Activated T-cell treated with anti-CD3 and anti-CD28 coated beads, Interleukin-2, amount 50 U/mL, for 4 hours (primary cell): Measurements from ENCODE around the gene ABCA4. TPM values are rescaled to one million over a fixed set of nuclear protein-coding genes. Genes with fewer than 3 reads are reported as not detected.

Experiments used
- ATAC-seq, 2 donors: fragments of 200-7000 bp; cut with Tn5 transposase; one replicate each; pipeline ENCODE4 v1.10.0; 2021
- DNase-seq: peaks from one replicate; pipeline ENCODE4 v3.0.0-alpha.2; 2020
- H3K27me3 Mint-ChIP-seq: one replicate; pipeline ENCODE4 v1.8.0; 2021; ENCODE audit warnings: low read depth, mixed read lengths
- H3K36me3 Mint-ChIP-seq: one replicate; pipeline ENCODE4 v1.8.0; 2022; ENCODE audit warnings: mixed read lengths; ENCODE audit not compliant: insufficient read depth
- H3K4me1 Mint-ChIP-seq: one replicate; pipeline ENCODE4 v1.8.0; 2021; ENCODE audit warnings: low read depth, mixed read lengths
- H3K4me3 Mint-ChIP-seq: one replicate; pipeline ENCODE4 v1.8.0; 2021; ENCODE audit warnings: mild to moderate bottlenecking, moderate library complexity, mixed read lengths
- H3K9me3 Mint-ChIP-seq: one replicate; pipeline ENCODE4 v1.8.0; 2021; ENCODE audit warnings: mixed read lengths
- total RNA-seq, 3 donors: library from RNA; stranded (reverse); gene quantifications; one replicate each; pipeline ENCODE4 v1.2.1, GENCODE V29; 2021

ABCA4 gene
- total RNA-seq, 3 donors from 2014 or later, result not detected

DNA sequence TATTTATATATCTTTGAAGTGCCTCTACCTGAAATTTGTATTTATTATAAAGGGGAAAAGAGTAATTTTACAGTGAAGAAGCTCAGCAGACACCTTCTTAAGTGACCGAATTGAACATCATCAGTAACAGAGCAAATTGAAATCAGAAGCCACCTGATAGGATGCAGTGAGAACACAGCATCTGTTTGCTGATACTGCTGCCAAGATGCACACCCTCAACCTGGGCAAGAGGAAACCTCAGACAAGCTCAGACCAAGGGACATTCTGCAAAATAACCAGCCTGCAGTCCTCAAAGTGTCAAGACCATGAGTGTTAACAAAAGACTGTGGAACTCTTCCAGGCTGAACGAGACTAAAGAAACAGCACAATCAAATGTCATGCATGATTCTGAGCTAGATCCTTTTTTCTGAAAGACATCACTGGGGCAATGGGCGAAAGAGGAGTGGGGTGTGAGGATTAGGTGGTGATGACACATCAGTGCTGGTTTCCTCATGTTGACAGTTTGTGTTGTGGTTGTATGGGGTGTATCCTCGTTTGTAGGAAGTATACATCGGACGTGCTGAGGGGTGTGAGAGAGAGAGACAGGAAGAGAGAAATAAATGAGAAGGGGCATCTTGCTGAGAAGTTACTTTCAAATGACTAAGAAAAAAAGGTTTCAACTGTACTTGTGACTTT, 103.7 kb downstream of the ABCA4 start:
- no peaks in the 10 kb centered on the region for H3K9me3 Mint-ChIP-seq
- no peaks in the 10 kb centered on the region for H3K36me3 Mint-ChIP-seq
- H3K27me3 Mint-ChIP-seq, result no peaks in the 10 kb centered on the region
- peaks cover 16% of the 10 kb centered on the region for H3K4me1 Mint-ChIP-seq
- ATAC-seq, result peak in 1 of 2 donors; percentile 78
- H3K4me3 Mint-ChIP-seq, result no peak overlapping the region
- no peak for DNase-seq

DNA sequence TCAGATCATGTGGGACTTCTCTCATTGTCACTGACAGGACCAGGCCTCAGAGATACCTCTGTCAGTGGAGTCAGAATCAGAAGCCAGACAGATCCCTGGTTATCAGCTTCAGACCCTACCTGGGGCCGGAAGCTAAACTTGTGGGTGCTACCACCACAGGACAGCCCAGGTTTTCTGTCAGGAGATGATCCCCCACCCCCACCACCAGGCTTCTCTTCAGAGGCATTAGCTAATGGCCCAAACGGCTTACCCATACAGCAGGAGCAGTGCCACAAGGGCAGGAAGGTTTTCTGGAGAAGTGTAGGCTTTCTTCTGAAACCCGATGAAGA, 105.5 kb downstream of the ABCA4 start:
- H3K36me3 Mint-ChIP-seq, result no peaks in the 10 kb centered on the region
- H3K4me3 Mint-ChIP-seq, result no peak overlapping the region
- peaks cover 16% of the 10 kb centered on the region for H3K4me1 Mint-ChIP-seq
- H3K9me3 Mint-ChIP-seq, result no peaks in the 10 kb centered on the region
- ATAC-seq (no peak), DNase-seq (no peak)
- H3K27me3 Mint-ChIP-seq, result no peaks in the 10 kb centered on the region

DNA sequence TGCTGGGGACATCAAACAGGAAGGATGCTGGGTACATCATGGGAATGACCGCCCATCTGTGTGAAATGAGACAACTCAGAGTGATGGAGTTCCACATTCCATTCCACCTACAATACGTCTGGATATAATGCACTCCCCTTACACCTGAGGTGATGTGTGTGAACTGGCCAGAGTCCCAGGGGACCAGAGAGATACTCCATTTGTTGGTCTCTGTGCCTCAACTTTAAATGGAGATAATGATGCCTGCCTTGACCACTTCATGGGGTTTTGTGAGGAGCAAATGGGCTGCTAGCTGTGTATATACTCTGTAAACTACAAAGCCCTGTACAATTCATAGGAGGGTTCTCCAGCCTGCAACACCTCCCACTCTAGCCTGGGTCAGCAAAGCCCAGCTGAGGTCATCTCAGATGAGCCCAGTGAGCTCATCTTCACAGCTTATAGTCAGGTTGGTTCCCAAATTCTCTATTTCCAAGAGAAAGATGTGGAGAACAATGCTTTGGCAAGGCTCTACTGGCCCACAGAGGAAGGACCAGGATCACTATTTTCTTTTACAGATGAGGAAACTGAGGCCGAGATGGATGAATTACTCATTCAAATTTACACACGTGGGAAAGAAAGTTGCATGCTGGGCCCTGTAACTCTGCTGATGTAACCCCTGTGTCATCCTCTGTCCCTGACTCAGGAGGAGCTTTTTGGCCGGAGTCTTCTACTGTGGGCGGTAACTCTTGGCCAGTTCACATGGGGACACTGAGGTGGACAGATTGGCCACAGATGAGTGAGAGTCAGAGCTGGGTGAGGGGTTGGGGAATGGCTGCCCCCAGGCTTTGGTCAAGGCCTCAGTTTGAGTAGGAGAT, 106.1 kb downstream of the ABCA4 start:
- Mint-ChIP-seq H3K27me3 (no peaks in the 10 kb centered on the region), H3K36me3 (no peaks in the 10 kb centered on the region), H3K9me3 (no peaks in the 10 kb centered on the region), H3K4me1 (peaks cover 16% of the 10 kb centered on the region), H3K4me3 (no peak overlapping the region)
- ATAC-seq, result no peak
- DNase-seq, result no peak

DNA sequence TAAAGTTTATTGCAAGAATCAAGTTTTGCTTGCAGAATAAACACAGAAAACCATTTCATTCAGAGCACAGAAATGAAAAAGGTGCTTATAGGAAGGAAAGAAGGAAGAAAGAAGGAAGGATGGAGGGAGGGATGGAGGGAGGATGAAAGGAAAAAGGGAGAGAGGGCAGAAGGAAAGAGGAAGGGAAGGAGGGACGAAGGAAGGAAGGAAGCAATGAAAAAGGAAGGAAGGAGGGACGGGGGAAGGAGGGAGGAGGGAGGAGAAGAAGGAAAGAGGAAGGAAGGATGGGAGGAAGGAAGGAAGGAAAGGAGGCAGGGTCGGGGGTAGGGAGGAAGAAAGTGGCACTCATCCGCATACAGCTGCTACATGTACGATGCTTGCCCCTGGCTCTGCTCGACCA, 106.9 kb downstream of the ABCA4 start:
- peaks cover 16% of the 10 kb centered on the region for H3K4me1 Mint-ChIP-seq
- no peaks in the 10 kb centered on the region for H3K36me3 Mint-ChIP-seq
- H3K9me3 Mint-ChIP-seq, result no peaks in the 10 kb centered on the region
- H3K27me3 Mint-ChIP-seq, result no peaks in the 10 kb centered on the region
- ATAC-seq (no peak), DNase-seq (no peak)
- no peak overlapping the region for H3K4me3 Mint-ChIP-seq

DNA sequence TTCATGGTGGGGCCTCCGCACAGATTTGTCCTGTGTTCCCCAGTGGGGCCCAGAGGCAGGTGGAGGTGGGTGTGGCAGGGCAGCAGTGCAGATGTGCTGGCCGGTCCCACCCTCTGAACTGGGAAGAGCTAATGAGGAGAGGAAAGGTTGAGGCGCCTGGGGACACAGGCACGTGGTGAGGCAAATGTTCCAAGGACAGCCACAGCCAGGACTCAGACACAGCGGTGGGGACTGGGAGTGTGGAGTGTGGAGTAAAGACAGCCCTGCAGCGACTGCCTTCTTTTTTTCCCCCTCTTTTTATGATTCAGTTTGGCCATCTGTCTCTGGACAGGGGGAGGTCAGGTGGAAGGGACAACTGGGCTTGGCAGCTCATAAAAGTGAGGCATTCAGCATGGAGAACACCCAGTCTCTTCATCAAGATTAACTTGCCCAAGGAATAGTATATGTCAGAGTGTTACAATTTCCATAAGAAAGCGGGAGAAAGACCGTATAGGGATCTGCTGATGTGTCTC, 107.5 kb downstream of the ABCA4 start:
- Mint-ChIP-seq H3K4me1 (peaks cover 16% of the 10 kb centered on the region), H3K4me3 (no peak overlapping the region), H3K36me3 (no peaks in the 10 kb centered on the region), H3K27me3 (no peaks in the 10 kb centered on the region), H3K9me3 (no peaks in the 10 kb centered on the region)
- ATAC-seq (no peak), DNase-seq (no peak)

DNA sequence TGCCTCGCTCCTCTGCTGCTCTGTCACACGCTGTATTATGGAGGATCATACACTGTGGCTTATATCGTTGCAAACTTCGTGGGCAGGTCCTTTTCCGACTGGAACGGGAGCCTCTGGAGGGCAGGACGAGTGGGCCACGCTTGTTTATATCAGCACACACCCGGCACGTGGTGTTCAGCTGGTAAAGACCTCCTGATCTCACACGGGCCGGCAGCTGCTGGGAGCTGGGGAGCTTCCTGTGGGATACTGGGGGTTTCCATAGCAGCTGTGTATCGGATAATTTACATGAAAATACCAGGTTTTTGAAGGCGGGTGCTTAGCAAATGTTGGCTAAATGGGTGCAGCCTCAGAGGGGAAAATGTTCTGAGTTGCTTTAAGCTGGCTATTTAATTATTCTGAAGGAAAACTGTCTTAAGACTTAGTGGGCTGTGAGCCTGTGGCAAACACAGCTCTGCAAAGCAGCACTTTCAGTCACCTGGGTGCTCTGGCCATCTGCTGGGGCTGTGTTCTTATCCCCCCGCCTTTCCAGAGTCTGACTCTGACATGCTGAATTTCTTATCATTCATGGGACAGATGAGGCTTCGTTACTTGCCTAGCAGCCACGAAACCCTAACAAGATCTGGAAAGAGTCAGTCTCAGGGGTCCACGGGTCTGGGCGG, 108.1 kb downstream of the ABCA4 start:
- no peaks in the 10 kb centered on the region for H3K9me3 Mint-ChIP-seq
- no peaks in the 10 kb centered on the region for H3K36me3 Mint-ChIP-seq
- H3K4me1 Mint-ChIP-seq, result peaks cover 15% of the 10 kb centered on the region
- DNase-seq (no peak), ATAC-seq (no peak)
- no peaks in the 10 kb centered on the region for H3K27me3 Mint-ChIP-seq
- no peak overlapping the region for H3K4me3 Mint-ChIP-seq

DNA sequence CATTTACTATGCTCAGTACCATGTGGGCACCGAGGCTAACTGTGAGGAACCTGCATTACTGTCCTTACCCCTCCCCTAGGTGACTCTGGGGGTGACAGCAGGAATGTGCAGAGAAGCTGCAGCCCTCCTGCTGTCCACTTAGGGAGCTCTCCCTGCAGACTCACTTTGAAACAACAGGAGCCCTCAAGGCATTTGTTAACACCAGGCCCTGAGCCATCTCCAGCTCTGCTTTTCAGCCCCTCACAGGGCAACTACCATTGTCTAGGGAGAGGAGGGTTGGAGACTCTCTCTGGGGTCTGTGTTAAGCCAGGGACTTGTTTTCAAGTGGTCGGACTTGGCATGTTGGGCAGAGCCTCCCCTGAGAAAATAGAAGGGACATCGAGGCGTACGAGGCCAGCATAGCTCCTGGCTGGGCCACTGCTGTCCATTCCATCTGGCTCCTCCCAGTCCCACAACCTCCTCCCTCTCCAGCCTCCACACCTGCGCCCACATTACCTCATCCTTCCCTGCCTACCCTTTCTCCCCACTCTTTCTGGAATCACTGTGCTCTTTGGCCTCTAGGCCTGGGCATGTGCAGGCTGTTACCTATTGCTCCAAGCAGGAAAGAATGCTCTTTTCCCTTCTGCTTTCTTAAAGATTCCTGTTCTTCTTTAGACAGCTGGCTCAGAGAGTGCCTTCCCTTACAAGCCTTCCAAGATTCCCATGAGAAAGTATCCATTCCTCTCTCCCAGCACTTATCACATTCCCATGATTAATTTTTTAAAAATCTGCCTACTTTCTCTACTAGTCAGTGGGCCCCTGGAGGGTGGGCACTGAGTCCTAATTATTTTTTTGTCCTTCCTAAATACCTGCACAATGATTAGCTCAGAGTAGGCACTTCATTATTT, 109.0 kb downstream of the ABCA4 start:
- Mint-ChIP-seq H3K4me3 (no peak overlapping the region), H3K36me3 (no peaks in the 10 kb centered on the region), H3K9me3 (no peaks in the 10 kb centered on the region), H3K27me3 (no peaks in the 10 kb centered on the region), H3K4me1 (peaks cover 7% of the 10 kb centered on the region)
- DNase-seq (no peak), ATAC-seq (no peak)

DNA sequence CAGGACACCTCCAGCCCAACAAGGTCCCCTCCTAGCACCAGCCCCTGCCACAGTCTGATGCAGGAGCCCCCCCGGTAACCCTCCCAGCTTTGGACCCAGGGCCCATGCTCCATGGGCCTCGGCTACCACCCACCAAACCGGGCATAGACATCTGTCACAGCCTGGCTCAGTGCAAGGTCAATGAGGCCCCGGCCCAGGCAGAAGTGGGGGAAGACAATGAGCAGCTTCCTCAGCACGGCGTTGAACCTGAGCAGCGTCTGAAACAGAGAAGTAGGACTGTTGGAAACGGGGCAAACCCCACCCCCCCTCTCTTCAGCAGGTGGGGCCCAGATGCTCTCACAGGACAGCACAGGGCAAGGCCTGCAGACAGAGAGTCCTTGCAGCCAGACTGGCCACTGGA, 109.8 kb downstream of the ABCA4 start:
- no peak overlapping the region for H3K4me3 Mint-ChIP-seq
- H3K4me1 Mint-ChIP-seq, result no peaks in the 10 kb centered on the region
- H3K36me3 Mint-ChIP-seq, result no peaks in the 10 kb centered on the region
- no peak for DNase-seq
- no peak for ATAC-seq
- H3K9me3 Mint-ChIP-seq, result no peaks in the 10 kb centered on the region
- no peaks in the 10 kb centered on the region for H3K27me3 Mint-ChIP-seq

DNA sequence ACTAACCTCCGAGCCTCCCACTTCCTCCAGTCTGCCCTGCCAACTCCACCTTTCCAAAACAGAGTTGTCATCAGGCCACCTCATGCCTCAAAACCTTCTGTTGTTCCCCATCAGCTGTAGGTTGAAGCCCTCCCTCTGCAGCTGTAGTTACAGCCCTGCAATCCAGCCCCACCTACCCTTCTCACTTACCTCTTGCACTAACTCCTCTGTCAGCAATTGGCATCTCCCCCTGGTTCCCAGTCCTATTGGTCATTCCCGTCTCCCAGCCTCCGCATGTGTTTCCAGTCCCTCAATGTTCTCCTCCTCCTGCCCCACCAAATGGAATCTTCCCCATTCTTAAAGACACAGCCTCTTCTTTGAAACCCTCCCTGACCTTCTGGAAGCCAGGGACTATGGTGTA, 111.6 kb downstream of the ABCA4 start:
- H3K4me1 Mint-ChIP-seq, result no peaks in the 10 kb centered on the region
- ATAC-seq (no peak), DNase-seq (no peak)
- no peaks in the 10 kb centered on the region for H3K9me3 Mint-ChIP-seq
- no peaks in the 10 kb centered on the region for H3K36me3 Mint-ChIP-seq
- H3K4me3 Mint-ChIP-seq, result no peak overlapping the region
- peaks cover 3% of the 10 kb centered on the region for H3K27me3 Mint-ChIP-seq

DNA sequence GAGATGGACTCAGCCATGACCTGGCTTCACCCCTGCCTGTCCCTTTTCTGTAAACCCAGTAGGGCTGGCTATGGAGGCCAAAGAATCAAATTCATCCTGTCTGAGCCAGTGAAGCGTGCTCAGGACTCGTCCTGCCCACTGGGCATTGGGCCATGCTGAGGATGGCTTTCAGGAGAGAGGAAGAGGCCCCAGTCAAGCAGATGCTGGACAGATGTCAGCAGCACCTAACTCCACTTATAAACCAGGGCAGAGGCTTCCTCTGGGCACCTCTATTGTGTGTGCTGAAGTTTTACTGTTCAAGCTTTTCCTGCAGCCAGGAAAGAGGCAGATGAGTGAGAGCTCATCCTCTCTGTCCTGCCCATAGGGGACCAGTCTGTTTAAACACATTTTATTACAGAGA, 114.3 kb downstream of the ABCA4 start:
- Mint-ChIP-seq H3K27me3 (peaks cover 12% of the 10 kb centered on the region), H3K36me3 (no peaks in the 10 kb centered on the region), H3K9me3 (no peaks in the 10 kb centered on the region), H3K4me1 (no peaks in the 10 kb centered on the region), H3K4me3 (no peak overlapping the region)
- no peak for DNase-seq
- ATAC-seq, result no peak

DNA sequence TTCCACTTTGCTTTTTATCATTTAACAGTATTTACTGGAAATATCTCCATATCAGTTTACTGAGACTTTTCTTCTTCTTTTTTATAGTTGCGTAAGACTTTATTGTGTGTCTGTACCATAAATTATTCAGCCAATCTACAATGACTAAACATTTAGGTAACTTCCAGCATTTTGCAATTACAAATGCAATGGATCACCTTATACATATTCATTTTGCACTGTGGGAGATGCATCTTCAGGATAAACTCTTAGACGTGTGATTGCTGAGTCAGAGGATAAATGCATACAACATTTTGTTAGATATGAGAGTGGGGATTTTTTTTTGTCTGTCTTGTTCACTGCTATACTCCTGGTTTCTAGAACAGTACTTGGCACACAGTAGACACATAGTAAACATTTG, 116.0 kb downstream of the ABCA4 start:
- no peak for ATAC-seq
- no peaks in the 10 kb centered on the region for H3K9me3 Mint-ChIP-seq
- H3K4me1 Mint-ChIP-seq, result no peaks in the 10 kb centered on the region
- no peak overlapping the region for H3K4me3 Mint-ChIP-seq
- H3K36me3 Mint-ChIP-seq, result no peaks in the 10 kb centered on the region
- no peak for DNase-seq
- H3K27me3 Mint-ChIP-seq, result peaks cover 12% of the 10 kb centered on the region

DNA sequence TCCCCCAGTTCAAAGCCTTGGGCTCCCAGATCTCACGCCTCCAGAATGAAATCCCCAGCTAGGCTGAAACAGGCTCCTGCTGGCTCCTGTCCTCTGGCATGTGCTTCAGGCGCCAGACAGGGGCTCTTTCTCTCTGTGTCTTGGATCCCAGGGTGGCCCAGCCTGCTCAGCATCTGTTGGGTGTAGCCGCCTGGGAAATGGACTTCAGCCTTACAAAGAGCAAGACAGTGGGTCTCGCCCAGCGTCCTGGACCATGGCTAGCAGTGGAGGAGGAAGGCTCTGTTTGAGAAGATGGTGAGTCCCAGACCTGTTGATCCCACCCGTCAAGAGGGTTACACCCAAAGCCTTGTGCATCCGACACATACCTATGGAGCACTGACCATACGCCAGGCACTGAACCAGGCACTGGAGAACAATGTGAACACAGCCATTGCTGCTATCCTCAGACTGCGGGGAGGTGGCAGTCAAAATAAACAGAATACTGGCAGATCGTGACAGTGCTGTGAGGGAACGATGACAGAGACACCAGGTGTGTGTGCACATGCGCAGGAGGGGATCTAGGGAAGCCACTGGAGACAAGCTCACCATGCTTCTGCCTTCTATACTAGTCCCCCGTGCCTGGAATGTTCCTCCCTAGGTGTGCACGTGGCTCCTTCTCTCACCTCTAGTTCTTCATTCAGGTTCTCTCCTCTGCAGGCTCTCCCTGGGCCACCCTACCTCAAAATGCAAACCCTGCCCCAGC, 118.7 kb downstream of the ABCA4 start:
- DNase-seq (no peak), ATAC-seq (no peak)
- Mint-ChIP-seq H3K27me3 (peaks cover 12% of the 10 kb centered on the region), H3K4me3 (no peak overlapping the region), H3K4me1 (no peaks in the 10 kb centered on the region), H3K9me3 (no peaks in the 10 kb centered on the region), H3K36me3 (no peaks in the 10 kb centered on the region)

DNA sequence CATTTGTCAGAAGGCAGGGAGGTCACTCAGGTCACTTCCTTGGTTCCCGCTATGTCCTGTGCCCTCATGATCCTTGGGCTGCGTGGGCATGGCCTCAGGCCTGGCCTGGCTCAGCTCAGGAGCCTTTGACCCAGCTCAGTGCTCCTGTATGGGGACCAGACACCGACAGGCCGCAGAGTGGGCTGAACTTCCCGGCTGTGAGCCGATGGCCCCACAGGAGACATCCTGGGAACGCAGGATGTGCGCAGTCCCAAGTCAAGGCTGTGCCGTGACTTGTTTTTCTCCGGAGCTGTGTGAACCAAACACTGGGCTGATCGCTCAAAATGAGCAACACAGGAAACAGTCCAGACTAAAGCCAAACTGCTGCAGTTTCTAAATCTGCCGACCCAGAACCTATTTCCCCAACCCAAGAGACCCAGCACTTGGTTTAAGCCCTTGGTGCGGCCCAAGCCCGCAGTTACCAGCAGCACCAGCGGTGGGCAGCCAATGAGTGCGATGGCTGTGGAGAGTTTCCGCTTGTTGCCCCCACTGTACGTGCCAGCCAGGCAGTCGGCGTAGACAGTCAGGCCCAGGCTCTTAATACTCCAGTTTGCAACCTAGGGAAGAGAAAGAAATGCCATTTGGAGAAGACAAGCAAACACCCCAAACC, 119.4 kb downstream of the ABCA4 start:
- H3K27me3 Mint-ChIP-seq, result peaks cover 12% of the 10 kb centered on the region
- no peak overlapping the region for H3K4me3 Mint-ChIP-seq
- no peaks in the 10 kb centered on the region for H3K9me3 Mint-ChIP-seq
- no peaks in the 10 kb centered on the region for H3K36me3 Mint-ChIP-seq
- H3K4me1 Mint-ChIP-seq, result no peaks in the 10 kb centered on the region
- DNase-seq, result no peak
- ATAC-seq, result no peak
